LNCaP clone FGC (cell line): ENCODE results near the gene NXPH2.

Experiments used
- DNase-seq: peaks from one replicate; pipeline ENCODE4 v3.0.0-alpha.2; 2011; ENCODE audit warnings: low read depth
- H3K4me3 ChIP-seq: 2 replicates; pipeline ENCODE4 v1.5.1; 2011; ENCODE audit warnings: mild to moderate bottlenecking, low read depth, low read length, control low read depth
- CTCF ChIP-seq: IDR thresholded peaks from 2 replicates; pipeline ENCODE4 v1.5.1; 2012; ENCODE audit warnings: mild to moderate bottlenecking; ENCODE audit not compliant: control insufficient read depth, insufficient read depth; ENCODE audit errors: extremely low read depth

NXPH2 gene

DNA sequence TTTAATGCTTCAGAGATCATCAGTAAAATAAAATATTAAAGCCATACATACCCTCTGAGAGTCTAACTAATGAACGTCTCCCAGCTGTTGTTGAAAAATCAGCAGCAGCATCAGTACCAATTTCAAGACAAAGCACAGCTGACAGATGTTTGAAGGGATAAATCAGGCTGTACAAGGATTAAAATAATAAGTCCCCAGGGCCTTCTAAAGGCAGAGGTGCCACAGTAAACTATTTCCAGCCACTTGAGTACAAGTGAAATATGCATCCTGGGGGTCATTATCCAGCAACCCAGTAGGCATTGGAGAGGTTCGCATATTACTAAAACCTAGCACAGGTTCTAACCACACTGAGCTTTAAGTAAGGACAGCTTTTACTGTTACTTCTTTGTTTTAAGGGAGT lies 76.9 kb downstream of the NXPH2 start:
- TF ChIP-seq CTCF = no peak
- no peak overlapping the region for H3K4me3 ChIP-seq
- no peak for DNase-seq

DNA sequence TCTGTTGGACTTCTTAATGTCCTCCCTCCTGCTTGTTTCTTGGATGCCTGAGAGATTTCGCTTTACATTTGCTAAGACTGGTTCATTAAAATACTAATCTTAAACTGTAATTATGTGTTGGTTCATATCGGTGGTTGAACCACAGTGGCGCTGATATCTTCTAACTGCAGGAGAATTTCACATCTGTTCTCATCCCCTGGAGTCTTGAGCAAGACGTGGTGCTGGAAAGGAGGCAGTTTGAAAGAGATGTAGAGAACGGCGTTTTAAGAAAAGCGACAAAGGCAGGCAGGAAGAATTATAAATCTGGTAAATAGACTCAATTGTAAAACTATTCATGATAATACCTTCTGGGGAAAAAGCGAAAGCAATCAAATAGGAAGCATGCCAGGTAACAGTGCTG lies 79.5 kb downstream of the NXPH2 start:
- no peak for DNase-seq
- TF ChIP-seq CTCF = no peak
- no peak overlapping the region for H3K4me3 ChIP-seq

DNA sequence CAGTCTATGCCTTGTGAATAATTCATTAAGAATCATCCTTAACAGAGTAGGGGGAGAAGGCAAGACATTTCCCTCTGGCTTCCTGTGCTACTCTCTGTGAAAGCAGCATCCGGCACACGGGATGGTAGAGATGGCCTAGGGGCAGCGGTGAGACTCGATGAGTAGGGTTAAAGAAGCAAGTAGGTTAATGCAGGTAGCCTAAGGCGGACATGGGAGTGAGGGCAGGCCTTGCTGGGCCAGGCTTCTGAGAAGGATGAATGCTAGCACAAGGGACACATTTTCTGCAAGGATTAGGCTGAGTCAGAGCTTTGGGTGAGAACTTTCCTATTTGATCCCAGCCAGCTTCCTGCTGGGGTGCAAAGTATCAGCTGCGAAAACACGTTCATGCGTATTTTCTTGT lies 80.8 kb downstream of the NXPH2 start:
- no peak for DNase-seq
- no peak overlapping the region for H3K4me3 ChIP-seq
- no peak for TF ChIP-seq CTCF

DNA sequence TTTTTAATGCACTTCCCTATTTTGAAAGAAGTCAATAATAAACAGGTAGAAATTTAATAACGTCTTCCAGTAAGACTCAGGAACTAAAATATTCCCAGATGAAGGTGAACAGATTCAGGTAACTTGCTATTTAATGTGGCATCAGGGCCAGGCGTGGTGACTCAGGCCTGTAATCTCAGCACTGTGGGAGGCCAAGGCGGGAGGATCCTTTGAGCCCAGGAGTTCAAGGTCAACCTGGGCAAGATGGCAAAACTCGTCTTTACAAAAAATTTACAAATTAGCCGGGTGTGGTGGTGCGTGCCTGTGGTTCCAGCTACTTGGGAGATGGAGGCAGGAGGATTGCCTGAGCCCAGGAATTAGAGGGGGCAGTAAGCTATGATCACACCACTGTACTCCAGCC lies 81.8 kb downstream of the NXPH2 start:
- H3K4me3 ChIP-seq = no peak overlapping the region
- no peak for DNase-seq
- TF ChIP-seq CTCF = no peak

DNA sequence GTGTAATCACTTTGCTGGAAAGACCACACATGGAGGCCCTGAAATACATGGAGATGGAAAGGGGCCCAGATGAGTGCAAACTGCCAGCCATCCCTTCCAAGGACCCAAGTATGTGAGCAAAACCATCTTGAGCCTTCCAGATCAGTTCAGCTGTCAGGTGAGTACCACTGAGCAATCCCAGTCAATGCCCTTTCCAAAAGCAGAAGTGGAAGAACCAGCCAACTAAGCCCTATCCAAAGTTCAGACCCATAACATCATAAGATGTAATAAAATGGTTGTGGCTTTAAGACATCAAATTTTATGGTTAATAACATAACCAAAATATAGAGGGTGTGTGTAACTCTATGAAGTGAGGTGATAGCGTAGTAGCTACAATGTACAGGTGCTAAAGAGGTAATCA lies 88.5 kb downstream of the NXPH2 start:
- no peak for DNase-seq
- TF ChIP-seq CTCF = no peak
- H3K4me3 ChIP-seq = no peak overlapping the region

GRCh38 chr2:138689705-138690104 lies 90.5 kb downstream of the NXPH2 start:
- no peak for TF ChIP-seq CTCF

GRCh38 chr2:138682163-138682562 lies 98.0 kb downstream of the NXPH2 start:
- no peak overlapping the region for H3K4me3 ChIP-seq
- TF ChIP-seq CTCF = no peak
- no peak for DNase-seq

More at GRCh38 chr2:138689705-138690104, 90.5 kb downstream of the NXPH2 start:
- DNase-seq = no peak
- no peak overlapping the region for H3K4me3 ChIP-seq
